Measurements from ENCODE around the gene CFLAR. TPM values are rescaled to one million over a fixed set of nuclear protein-coding genes. Genes with fewer than 3 reads are reported as not detected.
A peak's percentile ranks its signal among the peaks of the same experiment; 100 is the strongest.

The CFLAR gene
- total and polyA plus RNA-seq, 2 of the 13 experiments (the other 11 are each of a cell fraction or from before 2014, with no cell fraction given) = 43.8 to 92.1 TPM

- TF ChIP-seq IRX3 (CRISPR knock-in tag; IDR thresholded peaks at IDR 0.05; ENCODE audit: borderline replicate concordance, low read depth) (no peak), ZNF44 (CRISPR knock-in tag; IDR thresholded peaks at IDR 0.05) (peak; percentile 95; the same call in 1 of the 2 replicates), RCOR2 (CRISPR knock-in tag; IDR thresholded peaks at IDR 0.05) (peak; percentile 64), RFX5 (IDR thresholded peaks at IDR 0.05; ENCODE audit: low read depth, low read length) (no peak), FOXO4 (CRISPR knock-in tag; conservative IDR thresholded peaks at IDR 0.05) (no peak), HOXD1 (CRISPR knock-in tag; IDR thresholded peaks at IDR 0.05) (no peak), POGK (CRISPR knock-in tag; conservative IDR thresholded peaks at IDR 0.05) (no peak), ZNF749 (CRISPR knock-in tag; IDR thresholded peaks at IDR 0.05; ENCODE audit: borderline replicate concordance) (no peak), ZGPAT (CRISPR knock-in tag; IDR thresholded peaks at IDR 0.05) (peak; percentile 54), ZFP1 (CRISPR knock-in tag; IDR thresholded peaks at IDR 0.05) (peak; percentile 41; the same call in 1 of the 2 replicates), ZBTB26 (CRISPR knock-in tag; IDR thresholded peaks at IDR 0.05; ENCODE audit: borderline replicate concordance) (no peak; the same call in 1 of the 2 replicates), DMAP1 (CRISPR knock-in tag; IDR thresholded peaks at IDR 0.05) (peak; percentile 59; the same call in 1 of the 2 replicates), DNMT3B (CRISPR knock-in tag; conservative IDR thresholded peaks at IDR 0.05) (no peak), SIN3A (IDR thresholded peaks at IDR 0.05; ENCODE audit: borderline replicate concordance, low read depth, low read length) (no peak), DRAP1 (CRISPR knock-in tag; IDR thresholded peaks at IDR 0.05) (0 out of 2 replicates have a peak, but pooled peaks have one; percentile 51), GATAD2A (CRISPR knock-in tag; IDR thresholded peaks at IDR 0.05) (peak; percentile 63), GATAD1 (CRISPR knock-in tag; IDR thresholded peaks at IDR 0.05) (peak; percentile 62; the same call in 1 of the 2 replicates), CTCF (CRISPR knock-in tag; IDR thresholded peaks at IDR 0.05) (peak; percentile 92)
Observed at GRCh38 chr2:201158111-201158929, 42.4 kb downstream of the CFLAR start (continued).
